Upper lobe of left lung (tissue), 4 donors: ENCODE measurements around the gene RGL3.

Experiments
- POLR2A ChIP-seq, 4 donors: fragments of 450-650 bp; IDR thresholded peaks; one replicate each; pipeline ENCODE4 v1.5.1; 2016 to 2017; ENCODE audit warnings: antibody characterized with exemption in 4 of 4, mild to moderate bottlenecking in 2 of 4
- POLR2AphosphoS5 ChIP-seq, 2 donors: sonication (generic); formaldehyde crosslinking; IDR thresholded peaks; one replicate each; pipeline ENCODE4 v1.5.1; 2017; ENCODE audit warnings: antibody characterized with exemption in 2 of 2

DNA sequence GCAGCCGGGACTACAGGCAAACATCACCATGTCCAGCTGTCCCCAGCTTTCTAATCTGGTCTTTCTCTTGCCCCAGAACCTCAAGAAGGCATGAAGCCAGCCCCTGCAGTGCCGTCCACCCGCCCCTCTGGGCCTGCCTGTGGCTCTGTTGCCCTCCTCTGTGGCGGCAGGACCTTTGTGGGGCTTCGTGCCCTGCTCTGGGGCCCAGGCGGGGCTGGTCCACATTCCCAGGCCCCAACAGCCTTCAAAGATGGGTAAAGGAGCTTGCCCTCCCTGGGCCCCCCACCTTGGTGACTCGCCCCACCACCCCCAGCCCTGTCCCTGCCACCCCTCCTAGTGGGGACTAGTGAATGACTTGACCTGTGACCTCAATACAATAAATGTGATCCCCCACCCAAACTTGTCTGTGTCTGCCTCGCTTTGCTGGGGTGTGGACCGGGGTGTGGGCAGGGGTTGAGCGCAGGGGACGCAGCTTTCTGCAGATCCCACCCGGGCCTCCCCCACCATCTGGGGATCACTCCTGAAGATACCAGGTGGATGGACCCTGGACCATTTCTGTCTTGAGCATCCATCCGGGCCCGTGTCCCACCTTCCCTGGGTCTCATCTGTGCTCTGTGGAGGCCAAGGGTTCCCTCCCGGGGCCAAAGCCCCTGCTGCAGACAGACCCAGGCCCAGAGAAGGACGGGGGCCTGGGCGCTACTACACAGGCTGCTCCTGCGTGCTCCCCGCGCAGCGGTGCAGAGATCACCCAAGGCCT, 31.6 kb upstream of the RGL3 start:
- no peak for TF ChIP-seq POLR2AphosphoS5 (IDR thresholded peaks at IDR 0.05)
- TF ChIP-seq POLR2A (IDR thresholded peaks at IDR 0.05) = no peak
